GM18505 (cell line): ENCODE measurements around the gene TMEM184A.

Experiments
- ATAC-seq: cut with Tn5 transposase; IDR thresholded peaks from one replicate; pipeline ENCODE4 v1.9.1; 2021; ENCODE audit not compliant: unreplicated experiment
- POLR2A ChIP-seq: IDR thresholded peaks from 4 replicates; pipeline ENCODE4 v1.6.1; 2011; ENCODE audit warnings: borderline replicate concordance; ENCODE audit not compliant: insufficient read depth, insufficient read length; ENCODE audit errors: extremely low read depth

TMEM184A gene

DNA sequence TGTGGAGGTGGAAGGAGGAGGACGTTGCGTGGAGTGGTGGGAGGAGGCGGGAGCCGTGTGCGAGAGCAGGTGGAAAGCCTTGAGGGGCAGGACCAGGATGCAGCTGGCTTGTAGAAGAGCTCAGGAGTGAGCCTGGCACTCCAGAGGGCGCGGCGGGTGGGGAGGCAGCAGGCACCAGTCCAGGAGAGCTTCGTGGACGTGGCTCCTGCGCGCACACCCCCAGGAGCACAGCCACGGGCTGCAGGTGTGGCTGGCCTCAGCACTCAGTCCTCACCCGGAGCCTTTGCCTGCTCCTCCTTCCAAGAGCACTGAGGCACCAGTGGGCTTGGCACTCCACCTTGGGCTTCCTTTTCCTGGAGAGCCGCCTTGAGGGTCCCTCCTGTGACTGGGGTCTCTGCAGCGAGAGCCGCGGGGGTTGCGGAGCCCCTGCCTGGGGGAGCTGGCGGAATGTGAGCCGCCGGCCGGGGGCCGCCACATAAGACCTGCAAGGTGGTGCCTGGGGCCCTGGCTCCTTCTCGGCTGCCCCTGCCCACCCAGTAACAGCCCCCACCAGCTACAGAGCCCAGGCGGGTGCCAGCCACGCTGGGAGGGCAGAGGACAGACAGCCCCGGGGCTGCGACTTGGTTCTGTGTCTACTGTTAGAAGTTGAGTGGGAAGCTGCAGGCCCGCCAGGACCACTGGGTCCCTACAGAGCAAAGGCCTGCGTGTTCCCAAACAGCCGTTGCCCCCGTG, 14.4 kb downstream of the TMEM184A start:
- no peak for TF ChIP-seq POLR2A
- no peak for ATAC-seq

DNA sequence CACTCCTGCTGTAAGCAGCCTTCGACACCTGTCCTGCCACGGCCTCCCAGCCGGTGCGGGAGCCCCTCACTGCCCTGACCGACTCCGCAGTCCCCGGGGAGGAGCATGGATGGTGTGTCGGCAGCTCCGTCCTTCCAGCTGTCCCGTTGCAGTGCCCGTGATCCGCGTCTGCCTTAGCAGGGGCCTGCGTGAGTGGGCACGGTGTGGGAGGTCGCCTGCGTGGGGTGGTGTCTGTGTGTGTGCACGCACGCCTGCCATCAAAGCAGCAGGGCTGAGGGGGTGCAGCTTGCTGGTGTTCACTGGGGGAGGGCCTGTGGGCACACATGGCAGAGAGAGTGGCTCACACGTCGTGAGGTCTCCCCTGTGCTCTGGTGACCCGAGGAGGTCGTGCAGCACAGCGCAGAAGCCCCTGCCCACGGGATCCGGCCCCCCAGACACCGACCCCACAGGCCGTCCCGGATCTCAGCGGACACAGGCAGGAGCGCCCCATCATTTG, 15.2 kb downstream of the TMEM184A start:
- no peak for ATAC-seq
- TF ChIP-seq POLR2A, result no peak

DNA sequence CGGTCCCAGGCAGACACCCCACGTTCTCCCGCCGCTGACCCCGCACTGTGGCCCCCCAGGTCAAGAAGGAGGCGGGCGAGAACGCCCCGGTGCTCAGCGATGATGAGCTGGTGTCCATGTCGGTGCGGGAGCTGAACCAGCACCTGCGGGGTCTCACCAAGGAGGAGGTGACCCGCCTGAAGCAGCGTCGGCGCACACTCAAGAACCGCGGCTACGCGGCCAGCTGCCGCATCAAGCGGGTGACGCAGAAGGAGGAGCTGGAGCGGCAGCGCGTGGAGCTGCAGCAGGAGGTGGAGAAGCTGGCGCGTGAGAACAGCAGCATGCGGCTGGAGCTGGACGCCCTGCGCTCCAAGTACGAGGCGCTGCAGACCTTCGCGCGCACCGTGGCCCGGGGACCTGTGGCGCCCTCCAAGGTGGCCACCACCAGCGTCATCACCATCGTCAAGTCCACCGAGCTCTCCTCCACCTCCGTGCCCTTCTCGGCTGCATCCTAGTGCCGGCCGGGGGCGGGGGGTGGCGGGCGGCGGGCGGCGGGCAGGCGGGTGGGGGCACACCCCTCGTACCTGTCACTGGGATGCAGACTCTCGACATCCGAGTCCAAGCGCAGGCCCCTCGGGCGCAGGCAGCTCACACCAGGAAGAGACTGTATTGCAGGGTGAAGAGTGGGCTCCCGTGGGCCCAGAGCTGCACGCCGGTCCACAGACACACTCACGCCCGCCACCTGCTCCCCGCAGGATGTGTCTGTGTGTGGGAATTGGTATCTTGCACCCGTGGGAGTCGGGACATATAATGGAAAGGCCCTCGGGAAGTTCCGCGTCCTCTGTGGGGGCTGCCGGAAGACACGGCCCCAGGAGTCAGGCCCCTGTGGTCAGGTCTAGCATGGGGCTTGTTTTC, 15.9 kb downstream of the TMEM184A start:
- ATAC-seq, result no peak
- TF ChIP-seq POLR2A, result no peak

GRCh38 chr7:1539181-1539881, 16.7 kb downstream of the TMEM184A start:
- ATAC-seq, result no peak

GRCh38 chr7:1538544-1539180, 17.3 kb downstream of the TMEM184A start:
- ATAC-seq, result no peak
- no peak for TF ChIP-seq POLR2A

More at GRCh38 chr7:1539181-1539881, 16.7 kb downstream of the TMEM184A start:
- TF ChIP-seq POLR2A, result no peak

- no peak for TF ChIP-seq POLR2A
- ATAC-seq, result no peak
These were observed 18.2 kb downstream of the TMEM184A start for GRCh38 chr7:1537535-1538412.

- ATAC-seq, result no peak
- TF ChIP-seq POLR2A, result no peak
These were observed 19.1 kb downstream of the TMEM184A start for GRCh38 chr7:1536743-1537534.

GRCh38 chr7:1536455-1536742, 19.6 kb downstream of the TMEM184A start:
- no peak for TF ChIP-seq POLR2A
- ATAC-seq, result no peak

DNA sequence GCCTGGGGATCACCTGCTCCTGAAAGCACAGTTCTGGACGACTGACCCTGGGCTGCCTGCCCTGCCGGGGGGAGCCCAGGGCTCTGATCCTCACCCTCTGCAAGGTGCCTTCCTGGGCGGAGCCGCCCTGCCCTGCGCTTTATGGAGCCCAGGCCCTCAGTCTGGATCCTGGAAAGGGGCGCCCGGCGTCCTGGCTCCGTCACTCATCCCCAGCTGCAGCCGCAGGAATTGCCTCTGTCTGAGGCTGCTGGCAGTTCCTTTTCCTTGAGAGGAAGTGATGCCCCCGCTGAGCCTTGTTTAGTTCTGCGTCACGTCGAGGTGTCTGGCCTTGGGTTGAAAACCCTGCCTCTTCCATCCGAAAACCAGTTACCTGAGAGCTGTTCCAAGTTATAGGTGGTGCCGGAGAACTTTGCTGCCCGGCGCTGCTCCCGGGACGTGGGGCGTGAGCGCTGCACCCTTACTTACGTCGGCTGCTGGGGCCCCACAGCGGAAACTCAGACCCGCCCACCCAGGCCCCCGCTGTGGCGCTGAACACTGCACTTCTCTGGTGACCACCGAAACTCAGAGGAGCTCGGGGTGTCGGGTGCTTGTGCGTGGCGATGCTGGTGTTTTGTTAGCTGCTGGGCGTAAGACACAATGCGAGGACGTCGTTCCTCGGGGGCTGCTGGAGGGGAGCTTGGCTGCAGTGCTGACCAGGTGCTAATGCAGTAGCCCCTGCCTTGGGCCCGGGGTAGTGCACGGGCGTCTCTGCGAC, 20.1 kb downstream of the TMEM184A start:
- ATAC-seq, result no peak
- no peak for TF ChIP-seq POLR2A

GRCh38 chr7:1535100-1535458, 20.9 kb downstream of the TMEM184A start:
- no peak for ATAC-seq
- TF ChIP-seq POLR2A, result no peak

DNA sequence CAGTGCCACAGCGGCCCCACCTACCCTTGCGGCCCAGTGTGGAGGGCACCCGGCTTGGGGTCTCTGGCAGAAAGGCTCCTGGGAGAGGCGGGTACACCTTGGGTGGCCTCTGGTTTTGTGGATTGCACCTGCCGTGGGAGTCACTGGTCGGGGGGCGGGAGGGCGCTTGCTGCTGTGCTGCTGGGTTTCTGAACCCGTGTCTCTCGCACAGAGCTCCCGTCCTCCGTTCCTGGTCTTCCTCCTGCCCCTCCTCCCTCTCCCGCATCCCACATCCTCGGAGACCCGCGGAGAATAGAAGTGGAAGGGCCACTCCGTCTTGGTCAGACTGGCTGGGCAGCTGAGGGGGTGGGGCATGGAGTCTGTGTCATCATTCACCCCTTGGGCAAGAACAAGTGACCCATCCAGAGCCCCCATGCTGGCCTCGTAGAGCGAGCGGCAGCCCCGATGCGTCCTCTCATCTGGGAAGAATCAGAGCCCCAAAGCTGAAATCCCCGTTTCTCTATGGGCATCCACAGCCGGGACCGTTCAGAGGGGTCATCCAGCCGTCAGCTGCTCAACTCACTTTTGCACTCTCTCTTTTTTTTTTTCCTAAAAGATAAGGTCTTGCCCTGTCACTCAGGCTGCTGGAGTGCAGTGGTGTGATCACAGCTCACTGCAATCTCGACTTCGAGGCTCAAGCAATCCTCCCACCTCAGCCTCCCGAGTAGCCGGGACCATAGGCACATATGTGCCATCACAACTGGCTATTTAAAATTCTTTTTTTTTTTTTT, 21.5 kb downstream of the TMEM184A start:
- TF ChIP-seq POLR2A, result no peak
- no peak for ATAC-seq
